MM.1S (cell line): ENCODE data around the gene DPCD.

Source experiments
- DNase-seq: peaks from one replicate; pipeline ENCODE4 v3.0.0-alpha.2; 2015
- H2AFZ ChIP-seq: fragments of 300-600 bp; sonication (generic); 2 replicates; pipeline ENCODE4 v1.6.0; 2016; ENCODE audit warnings: antibody characterized with exemption, low read length
- H3F3A ChIP-seq: fragments of 300-600 bp; sonication (generic); 2 replicates; pipeline ENCODE4 v1.6.1; 2016; ENCODE audit warnings: mild to moderate bottlenecking, antibody characterized with exemption, low read length, moderate library complexity, mixed read lengths; ENCODE audit not compliant: insufficient read depth
- H3K27ac ChIP-seq: fragments of 300-600 bp; sonication (generic); 2 replicates; pipeline ENCODE4 v1.5.1; 2016; ENCODE audit warnings: mild to moderate bottlenecking, low read length
- H3K27me3 ChIP-seq: fragments of 300-600 bp; sonication (generic); replicated peaks from 2 replicates; pipeline ENCODE4 v1.6.0; 2016; ENCODE audit warnings: low read length; ENCODE audit not compliant: insufficient read depth
- H3K36me3 ChIP-seq: fragments of 300-600 bp; sonication (generic); replicated peaks from 2 replicates; pipeline ENCODE4 v1.6.1; 2016; ENCODE audit warnings: mild to moderate bottlenecking, low read length, mixed read lengths; ENCODE audit not compliant: insufficient read depth
- H3K4me1 ChIP-seq: fragments of 300-600 bp; sonication (generic); 2 replicates; pipeline ENCODE4 v1.6.1; 2016; ENCODE audit warnings: low read length, mixed read lengths
- H3K4me2 ChIP-seq: fragments of 300-600 bp; sonication (generic); 2 replicates; pipeline ENCODE4 v1.6.0; 2016; ENCODE audit warnings: low read depth, low read length
- H3K4me3 ChIP-seq: fragments of 300-600 bp; sonication (generic); 2 replicates; pipeline ENCODE4 v1.5.1; 2016; ENCODE audit warnings: low read length, mixed read lengths
- H3K79me2 ChIP-seq: fragments of 300-600 bp; sonication (generic); 2 replicates; pipeline ENCODE4 v1.6.1; 2016; ENCODE audit warnings: mixed run types, low read length, mixed read lengths
- H3K9ac ChIP-seq: fragments of 300-600 bp; sonication (generic); 2 replicates; pipeline ENCODE4 v1.6.1; 2016; ENCODE audit warnings: low read length, mixed read lengths
- H3K9me2 ChIP-seq: fragments of 300-600 bp; sonication (generic); replicated peaks from 2 replicates; pipeline ENCODE4 v1.6.1; 2016; ENCODE audit warnings: mild to moderate bottlenecking, low read length, mixed read lengths; ENCODE audit not compliant: insufficient read depth
- H3K9me3 ChIP-seq: fragments of 300-600 bp; sonication (generic); replicated peaks from 2 replicates; pipeline ENCODE4 v1.6.1; 2016; ENCODE audit warnings: mild to moderate bottlenecking, low read length, mixed read lengths; ENCODE audit not compliant: insufficient read depth
- H4K20me1 ChIP-seq: fragments of 300-600 bp; sonication (generic); 2 replicates; pipeline ENCODE4 v1.6.1; 2016; ENCODE audit warnings: mild to moderate bottlenecking, low read length, moderate library complexity, mixed read lengths; ENCODE audit not compliant: insufficient read depth
- CTCF ChIP-seq: fragments of 300-600 bp; sonication (generic); IDR thresholded peaks from 2 replicates; pipeline ENCODE4 v1.5.1; 2016; ENCODE audit warnings: antibody characterized with exemption, low read length, mixed read lengths
- EZH2 ChIP-seq: fragments of 300-600 bp; sonication (generic); optimal IDR thresholded peaks from 2 replicates; pipeline ENCODE3; 2017; ENCODE audit warnings: low read depth, mild to moderate bottlenecking, antibody characterized with exemption, low read length, mixed read lengths
- EZH2phosphoT487 ChIP-seq: fragments of 300-600 bp; sonication (generic); IDR thresholded peaks from 2 replicates; pipeline ENCODE4 v1.6.1; 2018; ENCODE audit warnings: antibody characterized with exemption, low read length

Gene DPCD

DNA sequence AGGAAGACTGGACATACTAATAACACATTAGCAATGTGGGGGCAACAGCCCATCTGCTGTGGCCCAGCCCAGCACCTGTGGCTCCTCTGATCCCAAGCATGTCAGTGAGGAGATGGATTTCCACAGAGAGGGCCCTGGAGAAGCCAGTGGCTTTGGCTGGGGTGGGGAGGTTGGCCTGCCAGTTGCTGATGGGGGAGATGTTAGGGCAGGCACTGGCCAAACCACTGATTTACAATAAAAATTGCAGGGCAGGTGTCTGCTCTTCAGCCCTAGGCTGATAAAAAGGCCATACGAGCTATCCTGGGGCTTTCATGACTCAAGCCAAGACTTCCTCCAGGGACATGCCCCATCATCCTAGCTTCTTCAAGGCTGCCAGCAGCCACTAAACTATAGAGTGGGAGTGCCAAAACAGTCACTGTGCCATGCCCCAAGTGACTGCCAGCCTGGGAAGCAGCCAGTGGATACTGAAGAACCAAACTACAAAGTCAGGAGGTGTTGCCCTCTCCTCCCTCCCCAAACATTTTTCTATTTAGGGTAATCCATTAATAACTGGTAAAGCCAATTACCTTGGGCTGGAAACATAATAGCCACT, 37.8 kb downstream of the DPCD start:
- H3K79me2 ChIP-seq: no peaks in the 10 kb centered on the region
- H3K9me2 ChIP-seq: no peaks in the 10 kb centered on the region
- 0 out of 2 replicates have a peak, but pooled peaks cover 2% of the 10 kb centered on the region for H3K36me3 ChIP-seq
- H3K9me3 ChIP-seq: no peaks in the 10 kb centered on the region
- no peak overlapping the region for H3K27ac ChIP-seq
- no peak for TF ChIP-seq EZH2
- TF ChIP-seq CTCF: no peak
- TF ChIP-seq EZH2phosphoT487: no peak
- H2AFZ ChIP-seq: no peak overlapping the region
- no peaks in the 10 kb centered on the region for H4K20me1 ChIP-seq
- H3F3A ChIP-seq: no peaks in the 10 kb centered on the region
- no peaks in the 10 kb centered on the region for H3K4me1 ChIP-seq
- H3K4me2 ChIP-seq: no peak overlapping the region
- H3K4me3 ChIP-seq: no peak overlapping the region
- H3K9ac ChIP-seq: no peak overlapping the region
- no peaks in the 10 kb centered on the region for H3K27me3 ChIP-seq
- no peak for DNase-seq

DNA sequence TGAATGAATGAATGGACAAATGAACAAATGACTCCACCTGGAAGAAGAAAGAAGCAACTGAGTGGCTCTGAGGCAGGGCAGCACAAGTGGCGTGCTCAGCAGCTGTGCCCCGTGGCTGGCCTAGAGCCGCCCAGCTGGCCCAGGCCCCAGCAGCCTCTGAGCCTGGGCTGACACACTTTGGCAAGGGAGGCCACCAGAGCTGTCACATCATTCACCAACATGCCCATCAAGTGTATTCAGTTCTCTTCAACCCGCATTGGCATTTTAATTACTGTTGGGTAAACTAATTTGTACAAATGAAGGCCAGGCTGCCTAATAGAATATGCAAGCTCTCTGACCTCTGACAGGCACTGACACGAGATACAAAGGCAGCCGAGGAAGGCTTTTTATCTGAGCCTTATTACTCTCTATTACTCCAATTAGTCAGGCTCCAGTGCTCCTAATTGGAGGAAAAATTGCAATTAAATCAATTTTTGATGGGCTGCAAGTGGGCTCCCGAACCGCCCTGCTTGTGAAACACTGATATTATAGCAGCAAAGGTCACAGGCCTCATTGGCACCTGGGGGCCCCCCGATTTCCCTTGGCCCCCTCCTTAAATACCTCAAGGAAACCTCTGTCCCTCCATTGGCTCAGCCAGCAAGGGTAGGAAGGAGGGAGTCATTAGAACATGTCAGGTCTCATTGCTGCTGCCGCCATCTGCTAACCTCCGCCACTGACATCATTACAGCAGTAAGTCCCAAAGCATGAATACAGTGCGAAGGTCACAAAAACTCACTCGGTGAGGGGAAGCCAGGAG, 41.9 kb downstream of the DPCD start:
- H3K27me3 ChIP-seq: no peaks in the 10 kb centered on the region
- H3K9me3 ChIP-seq: no peaks in the 10 kb centered on the region
- H3K4me3 ChIP-seq: no peak overlapping the region
- no peaks in the 10 kb centered on the region for H4K20me1 ChIP-seq
- H3K36me3 ChIP-seq: no peaks in the 10 kb centered on the region
- no peaks in the 10 kb centered on the region for H3K4me1 ChIP-seq
- TF ChIP-seq EZH2phosphoT487 (no peak), EZH2 (no peak), CTCF (no peak)
- H3K9me2 ChIP-seq: no peaks in the 10 kb centered on the region
- no peaks in the 10 kb centered on the region for H3F3A ChIP-seq
- H3K9ac ChIP-seq: no peak overlapping the region
- no peak overlapping the region for H3K27ac ChIP-seq
- DNase-seq: no peak
- no peak overlapping the region for H2AFZ ChIP-seq
- no peaks in the 10 kb centered on the region for H3K79me2 ChIP-seq
- H3K4me2 ChIP-seq: no peak overlapping the region

DNA sequence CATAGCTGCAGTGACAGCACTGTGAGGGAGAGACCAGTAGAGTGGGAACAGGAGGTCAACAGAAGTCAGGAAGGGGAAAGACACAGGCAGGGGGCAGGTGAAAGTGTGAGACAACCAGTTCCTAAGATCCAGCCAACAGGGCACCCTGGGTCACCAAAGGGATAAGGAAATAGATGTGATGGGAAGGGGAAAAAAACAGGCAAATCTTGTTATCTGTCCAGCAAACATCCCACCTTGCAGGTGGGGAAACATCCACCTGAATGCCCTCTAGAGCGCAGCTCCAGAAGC, 42.5 kb downstream of the DPCD start:
- H3K4me3 ChIP-seq: no peak overlapping the region
- H3K79me2 ChIP-seq: no peaks in the 10 kb centered on the region
- H3F3A ChIP-seq: no peaks in the 10 kb centered on the region
- TF ChIP-seq EZH2phosphoT487: no peak
- TF ChIP-seq EZH2: no peak
- no peak for TF ChIP-seq CTCF
- no peaks in the 10 kb centered on the region for H4K20me1 ChIP-seq
- no peaks in the 10 kb centered on the region for H3K9me2 ChIP-seq
- H3K36me3 ChIP-seq: no peaks in the 10 kb centered on the region
- H3K27ac ChIP-seq: no peak overlapping the region
- no peaks in the 10 kb centered on the region for H3K4me1 ChIP-seq
- no peaks in the 10 kb centered on the region for H3K27me3 ChIP-seq
- H3K9ac ChIP-seq: no peak overlapping the region
- H2AFZ ChIP-seq: no peak overlapping the region
- no peaks in the 10 kb centered on the region for H3K9me3 ChIP-seq
- no peak overlapping the region for H3K4me2 ChIP-seq
- DNase-seq: no peak
